Measurements from ENCODE around the gene C17orf67. TPM values are rescaled to one million over a fixed set of nuclear protein-coding genes. Genes with fewer than 3 reads are reported as not detected.

Gene C17orf67
- total and polyA plus RNA-seq, 2 of the 13 experiments (the other 11 are each of a cell fraction or from before 2014, with no cell fraction given) = 0.41 to 0.86 TPM

- TF ChIP-seq, protein P1, sequence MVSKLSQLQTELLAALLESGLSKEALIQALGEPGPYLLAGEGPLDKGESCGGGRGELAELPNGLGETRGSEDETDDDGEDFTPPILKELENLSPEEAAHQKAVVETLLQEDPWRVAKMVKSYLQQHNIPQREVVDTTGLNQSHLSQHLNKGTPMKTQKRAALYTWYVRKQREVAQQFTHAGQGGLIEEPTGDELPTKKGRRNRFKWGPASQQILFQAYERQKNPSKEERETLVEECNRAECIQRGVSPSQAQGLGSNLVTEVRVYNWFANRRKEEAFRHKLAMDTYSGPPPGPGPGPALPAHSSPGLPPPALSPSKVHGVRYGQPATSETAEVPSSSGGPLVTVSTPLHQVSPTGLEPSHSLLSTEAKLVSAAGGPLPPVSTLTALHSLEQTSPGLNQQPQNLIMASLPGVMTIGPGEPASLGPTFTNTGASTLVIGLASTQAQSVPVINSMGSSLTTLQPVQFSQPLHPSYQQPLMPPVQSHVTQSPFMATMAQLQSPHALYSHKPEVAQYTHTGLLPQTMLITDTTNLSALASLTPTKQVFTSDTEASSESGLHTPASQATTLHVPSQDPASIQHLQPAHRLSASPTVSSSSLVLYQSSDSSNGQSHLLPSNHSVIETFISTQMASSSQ (IDR thresholded peaks at IDR 0.05; ENCODE audit: low read depth) = no peak
- TF ChIP-seq, protein P1 (CRISPR knock-in tag; IDR thresholded peaks at IDR 0.05; ENCODE audit: borderline replicate concordance) = peak; percentile 57
- peak; percentile 76; the same call in 1 of the 2 replicates for TF ChIP-seq PAX8 (CRISPR knock-in tag; IDR thresholded peaks at IDR 0.05; ENCODE audit: borderline replicate concordance)
- TF ChIP-seq GABPB1 (CRISPR knock-in tag; IDR thresholded peaks at IDR 0.05) = peak; percentile 0; the same call in 1 of the 2 replicates
- peak; percentile 69 for TF ChIP-seq MYC (CRISPR knock-in tag; IDR thresholded peaks at IDR 0.05; ENCODE audit: borderline replicate concordance)
- no peak for TF ChIP-seq ZFP62 (CRISPR knock-in tag; IDR thresholded peaks at IDR 0.05)
- no peak for TF ChIP-seq NONO (IDR thresholded peaks at IDR 0.05)
- 0 out of 2 replicates have a peak, but pooled peaks have one; percentile 56 for TF ChIP-seq NONO (CRISPR knock-in tag; conservative IDR thresholded peaks at IDR 0.05)
- peak; percentile 62; the same call in 1 of the 2 replicates for TF ChIP-seq IRX3 (CRISPR knock-in tag; IDR thresholded peaks at IDR 0.05; ENCODE audit: borderline replicate concordance, low read depth)
- TF ChIP-seq, protein P2, sequence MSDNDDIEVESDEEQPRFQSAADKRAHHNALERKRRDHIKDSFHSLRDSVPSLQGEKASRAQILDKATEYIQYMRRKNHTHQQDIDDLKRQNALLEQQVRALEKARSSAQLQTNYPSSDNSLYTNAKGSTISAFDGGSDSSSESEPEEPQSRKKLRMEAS (IDR thresholded peaks at IDR 0.05) = peak; percentile 89
- TF ChIP-seq ATF6 (CRISPR knock-in tag; conservative IDR thresholded peaks at IDR 0.05) = 0 out of 2 replicates have a peak, but pooled peaks have one; percentile 37
- TF ChIP-seq NCOA5 (CRISPR knock-in tag; IDR thresholded peaks at IDR 0.05) = no peak
- TF ChIP-seq, protein P3, sequence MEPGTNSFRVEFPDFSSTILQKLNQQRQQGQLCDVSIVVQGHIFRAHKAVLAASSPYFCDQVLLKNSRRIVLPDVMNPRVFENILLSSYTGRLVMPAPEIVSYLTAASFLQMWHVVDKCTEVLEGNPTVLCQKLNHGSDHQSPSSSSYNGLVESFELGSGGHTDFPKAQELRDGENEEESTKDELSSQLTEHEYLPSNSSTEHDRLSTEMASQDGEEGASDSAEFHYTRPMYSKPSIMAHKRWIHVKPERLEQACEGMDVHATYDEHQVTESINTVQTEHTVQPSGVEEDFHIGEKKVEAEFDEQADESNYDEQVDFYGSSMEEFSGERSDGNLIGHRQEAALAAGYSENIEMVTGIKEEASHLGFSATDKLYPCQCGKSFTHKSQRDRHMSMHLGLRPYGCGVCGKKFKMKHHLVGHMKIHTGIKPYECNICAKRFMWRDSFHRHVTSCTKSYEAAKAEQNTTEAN (CRISPR knock-in tag; conservative IDR thresholded peaks at IDR 0.05) = 0 out of 2 replicates have a peak, but pooled peaks have one; percentile 59
- TF ChIP-seq MTA3 (CRISPR knock-in tag; IDR thresholded peaks at IDR 0.05) = no peak
- TF ChIP-seq PTBP1 (IDR thresholded peaks at IDR 0.05; ENCODE audit: low read depth, low read length, poor library complexity, severe bottlenecking) = no peak
- peak; percentile 77; the same call in 1 of the 2 replicates for TF ChIP-seq NFKB2 (CRISPR knock-in tag; IDR thresholded peaks at IDR 0.05; ENCODE audit: borderline replicate concordance)
- TF ChIP-seq, protein P4, sequence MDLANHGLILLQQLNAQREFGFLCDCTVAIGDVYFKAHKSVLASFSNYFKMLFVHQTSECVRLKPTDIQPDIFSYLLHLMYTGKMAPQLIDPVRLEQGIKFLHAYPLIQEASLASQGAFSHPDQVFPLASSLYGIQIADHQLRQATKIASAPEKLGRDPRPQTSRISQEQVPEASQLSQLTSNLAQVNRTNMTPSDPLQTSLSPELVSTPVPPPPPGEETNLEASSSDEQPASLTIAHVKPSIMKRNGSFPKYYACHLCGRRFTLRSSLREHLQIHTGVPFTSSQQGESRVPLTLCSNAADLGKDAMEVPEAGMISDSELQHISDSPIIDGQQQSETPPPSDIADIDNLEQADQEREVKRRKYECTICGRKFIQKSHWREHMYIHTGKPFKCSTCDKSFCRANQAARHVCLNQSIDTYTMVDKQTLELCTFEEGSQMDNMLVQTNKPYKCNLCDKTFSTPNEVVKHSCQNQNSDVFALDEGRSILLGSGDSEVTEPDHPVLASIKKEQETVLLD (CRISPR knock-in tag; IDR thresholded peaks at IDR 0.05; ENCODE audit: low read depth) = peak; percentile 50; the same call in 1 of the 2 replicates
- peak; percentile 83; the same call in 1 of the 2 replicates for TF ChIP-seq ZNF253 (CRISPR knock-in tag; IDR thresholded peaks at IDR 0.05; ENCODE audit: borderline replicate concordance)
- TF ChIP-seq ELF3 (CRISPR knock-in tag; IDR thresholded peaks at IDR 0.05) = no peak; the same call in 1 of the 2 replicates
- TF ChIP-seq SCMH1 (CRISPR knock-in tag; IDR thresholded peaks at IDR 0.05; ENCODE audit: borderline replicate concordance) = no peak
- peak; percentile 75; the same call in 1 of the 2 replicates for TF ChIP-seq ZNF83 (CRISPR knock-in tag; IDR thresholded peaks at IDR 0.05; ENCODE audit: borderline replicate concordance)
Observed at GRCh38 chr17:56833809-56834379, at the start of gene C17orf67, which contains the start of gene DGKE (continued).
